ENCODE measurements around the gene DDX27.

DDX27 gene

DNA sequence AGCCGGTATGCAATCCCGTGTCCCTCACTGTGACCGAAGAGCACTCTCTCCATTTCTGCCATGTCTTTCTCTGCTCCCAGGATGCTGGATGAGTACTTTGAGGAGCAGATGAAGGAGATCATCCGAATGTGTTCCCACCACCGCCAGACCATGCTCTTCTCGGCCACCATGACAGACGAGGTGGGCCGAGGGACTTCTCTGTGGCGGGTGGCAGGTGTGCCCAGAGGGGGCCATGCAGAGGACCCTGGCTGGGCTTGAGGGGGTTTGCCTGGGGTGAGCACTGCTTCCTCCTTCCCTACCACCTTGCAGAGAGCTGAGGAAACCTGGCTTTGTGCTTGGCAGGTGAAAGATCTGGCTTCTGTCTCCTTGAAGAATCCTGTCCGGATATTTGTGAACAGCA, 14.0 kb downstream of the DDX27 start:
- no peak overlapping the region for H2AK5ac ChIP-seq (ENCODE audit: low read length)
- H3K27ac ChIP-seq (ENCODE audit: low read depth, low read length) = no peak overlapping the region
- H3K4me2 ChIP-seq (ENCODE audit: low read length) = no peak overlapping the region
- H2BK15ac ChIP-seq (replicated peaks; ENCODE audit: low read depth) = no peak overlapping the region
- no peak overlapping the region for H3K9ac ChIP-seq (ENCODE audit: low read length)
- H3K36me3 ChIP-seq (ENCODE audit: control insufficient read depth, insufficient read depth, low read length) = peaks cover 27% of the 10 kb centered on the region
- H4K8ac ChIP-seq (ENCODE audit: low read depth, low read length) = no peak overlapping the region
- H3K4me3 ChIP-seq (ENCODE audit: low read length) = no peak overlapping the region
- no CpG with 5 or more reads among the region's 10 CpGs for WGBS (ENCODE audit: extremely low coverage, insufficient coverage, low lambda C conversion rate)
- H3K23ac ChIP-seq (ENCODE audit: low read length) = no peak overlapping the region
- no peak overlapping the region for H3K18ac ChIP-seq (ENCODE audit: low read length)
- no peak overlapping the region for H3K4ac ChIP-seq (ENCODE audit: low read depth, low read length)
- peaks cover 2% of the 10 kb centered on the region for H3K79me1 ChIP-seq (ENCODE audit: low read length)
- no peak overlapping the region for H2BK5ac ChIP-seq (ENCODE audit: low read length)
- no peaks in the 10 kb centered on the region for H3K27me3 ChIP-seq (ENCODE audit: insufficient read depth, low read length, poor library complexity)
- DNase-seq = no peak
- H3K79me2 ChIP-seq (ENCODE audit: control insufficient read depth, insufficient read depth, low read length) = no peaks in the 10 kb centered on the region
- H3K56ac ChIP-seq (ENCODE audit: low read length) = no peak overlapping the region
- no peak overlapping the region for H2BK120ac ChIP-seq (ENCODE audit: low read depth, low read length)
- no peak overlapping the region for H4K5ac ChIP-seq (ENCODE audit: low read length)
- no peaks in the 10 kb centered on the region for H3K4me1 ChIP-seq (ENCODE audit: control insufficient read depth, low read depth, low read length)

GRCh38 chr20:49234831-49235230, 15.6 kb downstream of the DDX27 start:
- DNase-seq = no peak
- Histone ChIP-seq H3K4ac (ENCODE audit: low read depth, low read length) (no peak overlapping the region), H2BK120ac (ENCODE audit: low read depth, low read length) (no peak overlapping the region), H3K4me3 (ENCODE audit: low read length) (no peak overlapping the region), H4K8ac (ENCODE audit: low read depth, low read length) (no peak overlapping the region), H2BK5ac (ENCODE audit: low read length) (no peak overlapping the region), H3K4me1 (ENCODE audit: control insufficient read depth, low read depth, low read length) (no peaks in the 10 kb centered on the region), H4K5ac (ENCODE audit: low read length) (no peak overlapping the region), H3K36me3 (ENCODE audit: control insufficient read depth, insufficient read depth, low read length) (peaks cover 29% of the 10 kb centered on the region), H3K9ac (ENCODE audit: low read length) (no peak overlapping the region), H3K18ac (ENCODE audit: low read length) (no peak overlapping the region), H2BK15ac (replicated peaks; ENCODE audit: low read depth) (no peak overlapping the region), H2AK5ac (ENCODE audit: low read length) (no peak overlapping the region), H3K4me2 (ENCODE audit: low read length) (no peak overlapping the region), H3K27ac (ENCODE audit: low read depth, low read length) (no peak overlapping the region), H3K79me2 (ENCODE audit: control insufficient read depth, insufficient read depth, low read length) (no peaks in the 10 kb centered on the region), H3K27me3 (ENCODE audit: insufficient read depth, low read length, poor library complexity) (no peaks in the 10 kb centered on the region), H3K56ac (ENCODE audit: low read length) (no peak overlapping the region), H3K23ac (ENCODE audit: low read length) (no peak overlapping the region), H3K79me1 (ENCODE audit: low read length) (peaks cover 2% of the 10 kb centered on the region)
- no CpG with 5 or more reads among the region's 6 CpGs for WGBS (ENCODE audit: extremely low coverage, insufficient coverage, low lambda C conversion rate)

GRCh38 chr20:49236301-49236700, 17.1 kb downstream of the DDX27 start:
- H4K8ac ChIP-seq (ENCODE audit: low read depth, low read length) = no peak overlapping the region
- H3K79me1 ChIP-seq (ENCODE audit: low read length) = peaks cover 2% of the 10 kb centered on the region
- no peak overlapping the region for H3K27ac ChIP-seq (ENCODE audit: low read depth, low read length)
- no peak overlapping the region for H3K4me3 ChIP-seq (ENCODE audit: low read length)
- no peak overlapping the region for H3K56ac ChIP-seq (ENCODE audit: low read length)
- H3K36me3 ChIP-seq (ENCODE audit: control insufficient read depth, insufficient read depth, low read length) = peaks cover 23% of the 10 kb centered on the region
- H2BK15ac ChIP-seq (replicated peaks; ENCODE audit: low read depth) = no peak overlapping the region
- no peak overlapping the region for H3K9ac ChIP-seq (ENCODE audit: low read length)
- H3K4ac ChIP-seq (ENCODE audit: low read depth, low read length) = no peak overlapping the region
- H2BK120ac ChIP-seq (ENCODE audit: low read depth, low read length) = no peak overlapping the region
- WGBS (ENCODE audit: extremely low coverage, insufficient coverage, low lambda C conversion rate) = no CpG with 5 or more reads among the region's 9 CpGs
- H2BK5ac ChIP-seq (ENCODE audit: low read length) = no peak overlapping the region
- H3K4me1 ChIP-seq (ENCODE audit: control insufficient read depth, low read depth, low read length) = no peaks in the 10 kb centered on the region
- H3K27me3 ChIP-seq (ENCODE audit: insufficient read depth, low read length, poor library complexity) = no peaks in the 10 kb centered on the region
- H3K79me2 ChIP-seq (ENCODE audit: control insufficient read depth, insufficient read depth, low read length) = no peaks in the 10 kb centered on the region
- no peak overlapping the region for H3K18ac ChIP-seq (ENCODE audit: low read length)
- no peak overlapping the region for H3K23ac ChIP-seq (ENCODE audit: low read length)
- no peak overlapping the region for H3K4me2 ChIP-seq (ENCODE audit: low read length)
- no peak for DNase-seq
- no peak overlapping the region for H2AK5ac ChIP-seq (ENCODE audit: low read length)
- H4K5ac ChIP-seq (ENCODE audit: low read length) = no peak overlapping the region

GRCh38 chr20:49237531-49237930, 18.3 kb downstream of the DDX27 start:
- H4K5ac ChIP-seq (ENCODE audit: low read length) = no peak overlapping the region
- H2BK15ac ChIP-seq (replicated peaks; ENCODE audit: low read depth) = no peak overlapping the region
- H3K4me1 ChIP-seq (ENCODE audit: control insufficient read depth, low read depth, low read length) = no peaks in the 10 kb centered on the region
- H3K79me2 ChIP-seq (ENCODE audit: control insufficient read depth, insufficient read depth, low read length) = no peaks in the 10 kb centered on the region
- no peak overlapping the region for H3K27ac ChIP-seq (ENCODE audit: low read depth, low read length)
- no peak overlapping the region for H3K18ac ChIP-seq (ENCODE audit: low read length)
- no peak overlapping the region for H3K56ac ChIP-seq (ENCODE audit: low read length)
- no CpG with 5 or more reads among the region's 4 CpGs for WGBS (ENCODE audit: extremely low coverage, insufficient coverage, low lambda C conversion rate)
- H2BK5ac ChIP-seq (ENCODE audit: low read length) = no peak overlapping the region
- no peak overlapping the region for H3K4me2 ChIP-seq (ENCODE audit: low read length)
- DNase-seq = no peak
- H3K9ac ChIP-seq (ENCODE audit: low read length) = no peak overlapping the region
- peaks cover 2% of the 10 kb centered on the region for H3K79me1 ChIP-seq (ENCODE audit: low read length)
- no peak overlapping the region for H2AK5ac ChIP-seq (ENCODE audit: low read length)
- H3K4ac ChIP-seq (ENCODE audit: low read depth, low read length) = no peak overlapping the region
- H3K27me3 ChIP-seq (ENCODE audit: insufficient read depth, low read length, poor library complexity) = no peaks in the 10 kb centered on the region
- no peak overlapping the region for H3K23ac ChIP-seq (ENCODE audit: low read length)
- H4K8ac ChIP-seq (ENCODE audit: low read depth, low read length) = no peak overlapping the region
- H3K4me3 ChIP-seq (ENCODE audit: low read length) = no peak overlapping the region
- H3K36me3 ChIP-seq (ENCODE audit: control insufficient read depth, insufficient read depth, low read length) = peaks cover 30% of the 10 kb centered on the region
- no peak overlapping the region for H2BK120ac ChIP-seq (ENCODE audit: low read depth, low read length)

GRCh38 chr20:49245921-49246740, 26.9 kb downstream of the DDX27 start:
- Histone ChIP-seq H4K5ac (ENCODE audit: low read length) (no peak overlapping the region), H2AK5ac (ENCODE audit: low read length) (no peak overlapping the region), H3K4me3 (ENCODE audit: low read length) (no peak overlapping the region), H2BK5ac (ENCODE audit: low read length) (no peak overlapping the region), H3K56ac (ENCODE audit: low read length) (no peak overlapping the region), H3K4ac (ENCODE audit: low read depth, low read length) (no peak overlapping the region), H2BK120ac (ENCODE audit: low read depth, low read length) (no peak overlapping the region), H3K4me1 (ENCODE audit: control insufficient read depth, low read depth, low read length) (no peaks in the 10 kb centered on the region), H2BK15ac (replicated peaks; ENCODE audit: low read depth) (no peak overlapping the region), H3K27me3 (ENCODE audit: insufficient read depth, low read length, poor library complexity) (no peaks in the 10 kb centered on the region), H3K9ac (ENCODE audit: low read length) (no peak overlapping the region), H3K36me3 (ENCODE audit: control insufficient read depth, insufficient read depth, low read length) (peaks cover 22% of the 10 kb centered on the region), H3K79me1 (ENCODE audit: low read length) (no peaks in the 10 kb centered on the region), H3K27ac (ENCODE audit: low read depth, low read length) (no peak overlapping the region), H3K79me2 (ENCODE audit: control insufficient read depth, insufficient read depth, low read length) (no peaks in the 10 kb centered on the region), H3K18ac (ENCODE audit: low read length) (no peak overlapping the region), H3K23ac (ENCODE audit: low read length) (no peak overlapping the region), H4K8ac (ENCODE audit: low read depth, low read length) (no peak overlapping the region), H3K4me2 (ENCODE audit: low read length) (no peak overlapping the region)
- no CpG with 5 or more reads among the region's 3 CpGs for WGBS (ENCODE audit: extremely low coverage, insufficient coverage, low lambda C conversion rate)
- peak; percentile 67 for DNase-seq

All from mesendoderm (in vitro differentiated cells).